ENCODE results near the gene DCST1.

DNA sequence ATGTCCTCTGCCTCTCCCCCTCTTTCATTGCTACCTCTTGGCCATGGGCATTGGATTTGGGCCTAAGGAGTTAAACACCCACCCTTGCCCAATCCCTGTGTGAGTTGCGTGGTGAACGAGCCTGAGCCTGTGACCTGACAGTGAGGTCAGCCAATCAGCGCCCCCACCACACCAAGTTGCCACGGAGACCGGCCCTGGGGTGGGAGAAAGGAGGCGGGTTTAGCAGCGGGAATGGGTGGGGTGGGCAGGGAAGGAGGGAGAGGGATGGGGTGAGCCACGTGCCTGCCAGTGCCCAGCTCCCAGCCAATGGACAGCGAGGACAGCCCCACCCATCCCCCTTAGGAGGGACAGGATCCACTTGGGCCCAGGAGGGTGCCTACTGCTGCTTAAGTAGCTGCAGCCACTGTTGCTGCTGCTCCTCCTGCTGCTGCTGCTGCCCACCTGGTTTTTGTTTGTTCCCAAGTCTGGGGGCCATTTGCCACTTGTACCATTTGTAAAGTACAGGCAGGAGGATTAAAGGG, 21.5 kb upstream of the DCST1 start:
- TF ChIP-seq POLR2AphosphoS5 (IDR thresholded peaks at IDR 0.05; ENCODE audit: low read depth, low read length) (no peak), TAF1 (IDR thresholded peaks at IDR 0.05; ENCODE audit: borderline replicate concordance, insufficient read depth, low read length) (no peak)

Data from PFSK-1 (cell line).